Measurements from ENCODE around the gene SAYSD1. TPM values are rescaled to one million over a fixed set of nuclear protein-coding genes. Genes with fewer than 3 reads are reported as not detected.

Gene SAYSD1
- total RNA-seq, 4 donors from 2014 or later = 2.2 to 30.7 (median 21.1) TPM

DNA sequence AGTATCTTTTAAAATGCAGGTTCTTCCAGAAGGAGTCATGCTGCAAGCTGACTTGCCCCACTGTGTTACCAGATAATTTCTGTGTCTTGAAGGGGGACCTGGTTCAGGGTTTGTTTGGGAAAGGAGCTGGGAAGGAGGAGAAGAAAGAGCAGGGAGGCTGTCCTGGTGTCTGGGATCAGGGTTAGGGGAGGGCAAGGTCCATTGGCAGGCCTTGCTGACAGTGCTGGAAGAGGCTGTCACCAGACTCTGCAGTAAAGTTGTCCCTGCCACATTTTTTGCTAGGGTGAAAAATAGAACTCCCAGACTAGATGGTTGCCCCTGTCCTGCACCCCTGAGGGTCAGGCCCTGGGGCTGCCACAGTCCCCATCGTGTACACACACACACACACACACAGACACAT, 51.5 kb downstream of the SAYSD1 start:
- Histone ChIP-seq H3K27ac (no peak overlapping the region), H3K36me3 (no peaks in the 10 kb centered on the region), H3K27me3 (peaks cover 7% of the 10 kb centered on the region), H3K9me3 (no peaks in the 10 kb centered on the region), H3K4me3 (no peak overlapping the region), H3K4me1 (peaks cover 0 to 3% (median 1%) of the 10 kb centered on the region in 4 donors)
- intact Hi-C loops (cut with DNase I; ENCODE audit: low total_unique reads) (no loop called here), in situ Hi-C loops (cut with MboI; ENCODE audit: low pct_ligation_motif_present in 1 of 4, low pct_unique_long_range_greater_than_20kb in 1 of 4, low sequenced_read_pairs in 3 of 4) (no loop called here)
- DNase-seq = no peak
- TF ChIP-seq POLR2A (IDR thresholded peaks at IDR 0.05) (no peak), POLR2AphosphoS5 (IDR thresholded peaks at IDR 0.05) (no peak), EP300 (IDR thresholded peaks at IDR 0.05; ENCODE audit: low read depth) (no peak)
- TF ChIP-seq, protein P1, sequence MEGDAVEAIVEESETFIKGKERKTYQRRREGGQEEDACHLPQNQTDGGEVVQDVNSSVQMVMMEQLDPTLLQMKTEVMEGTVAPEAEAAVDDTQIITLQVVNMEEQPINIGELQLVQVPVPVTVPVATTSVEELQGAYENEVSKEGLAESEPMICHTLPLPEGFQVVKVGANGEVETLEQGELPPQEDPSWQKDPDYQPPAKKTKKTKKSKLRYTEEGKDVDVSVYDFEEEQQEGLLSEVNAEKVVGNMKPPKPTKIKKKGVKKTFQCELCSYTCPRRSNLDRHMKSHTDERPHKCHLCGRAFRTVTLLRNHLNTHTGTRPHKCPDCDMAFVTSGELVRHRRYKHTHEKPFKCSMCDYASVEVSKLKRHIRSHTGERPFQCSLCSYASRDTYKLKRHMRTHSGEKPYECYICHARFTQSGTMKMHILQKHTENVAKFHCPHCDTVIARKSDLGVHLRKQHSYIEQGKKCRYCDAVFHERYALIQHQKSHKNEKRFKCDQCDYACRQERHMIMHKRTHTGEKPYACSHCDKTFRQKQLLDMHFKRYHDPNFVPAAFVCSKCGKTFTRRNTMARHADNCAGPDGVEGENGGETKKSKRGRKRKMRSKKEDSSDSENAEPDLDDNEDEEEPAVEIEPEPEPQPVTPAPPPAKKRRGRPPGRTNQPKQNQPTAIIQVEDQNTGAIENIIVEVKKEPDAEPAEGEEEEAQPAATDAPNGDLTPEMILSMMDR (IDR thresholded peaks at IDR 0.05) = no peak
- 40% methylated on average over 1 of the region's 1 CpG; no CpG with 5 or more reads in 1 of the 2 donors for whole genome bisulfite sequencing, 2 donors (ENCODE audit: low coverage in 1 of 2)

DNA sequence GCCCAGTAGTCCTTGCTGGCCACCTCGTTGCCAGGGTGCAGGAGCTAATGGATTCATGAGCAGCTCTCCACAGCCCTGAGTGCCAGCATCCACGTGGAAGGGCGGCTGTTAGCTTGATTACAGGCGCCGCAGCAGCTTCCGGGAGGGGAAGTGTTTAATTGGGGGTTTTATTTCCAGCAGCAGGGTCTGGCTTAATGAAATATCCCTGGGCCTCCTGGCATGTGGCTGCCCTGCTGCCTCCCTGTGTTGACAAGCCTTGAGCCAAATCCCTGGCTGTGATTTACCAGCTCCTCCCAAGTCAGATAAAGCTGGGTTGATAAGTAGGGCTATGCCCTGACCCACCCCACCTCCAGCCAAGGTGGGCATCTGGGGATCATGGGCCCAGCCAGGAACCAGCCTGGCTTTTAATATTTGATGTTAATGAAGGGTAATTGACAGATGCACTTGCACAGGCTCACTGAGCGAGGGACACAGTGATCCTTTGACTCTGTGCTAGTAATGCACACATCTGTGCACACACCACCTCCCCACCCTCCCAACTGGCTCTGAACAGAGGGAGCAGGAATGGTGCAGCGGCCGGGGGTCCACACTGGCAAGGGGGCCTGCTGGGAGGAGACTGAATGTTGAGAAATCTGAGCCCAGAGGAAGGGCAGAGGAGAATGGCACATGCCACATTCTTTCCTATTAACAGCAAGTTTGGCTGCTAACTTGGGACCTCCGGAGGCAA, 52.8 kb downstream of the SAYSD1 start:
- Histone ChIP-seq H3K4me1 (peaks cover 0 to 3% (median 1%) of the 10 kb centered on the region in 4 donors), H3K27ac (no peak overlapping the region), H3K36me3 (no peaks in the 10 kb centered on the region), H3K9me3 (no peaks in the 10 kb centered on the region), H3K4me3 (no peak overlapping the region), H3K27me3 (peaks cover 7% of the 10 kb centered on the region)
- in situ Hi-C loops (cut with MboI; ENCODE audit: low pct_ligation_motif_present in 1 of 4, low pct_unique_long_range_greater_than_20kb in 1 of 4, low sequenced_read_pairs in 3 of 4) (no loop called here), intact Hi-C loops (cut with DNase I; ENCODE audit: low total_unique reads) (no loop called here)
- 49 to 60% methylated on average over 1 to 9 of the region's 10 CpGs for WGBS, 2 donors (ENCODE audit: low coverage in 1 of 2)
- TF ChIP-seq POLR2A (IDR thresholded peaks at IDR 0.05) = no peak
- no peak for TF ChIP-seq EP300 (IDR thresholded peaks at IDR 0.05; ENCODE audit: low read depth)
- no peak for TF ChIP-seq POLR2AphosphoS5 (IDR thresholded peaks at IDR 0.05)
- TF ChIP-seq, protein P1 (IDR thresholded peaks at IDR 0.05) = no peak
- no peak for DNase-seq

DNA sequence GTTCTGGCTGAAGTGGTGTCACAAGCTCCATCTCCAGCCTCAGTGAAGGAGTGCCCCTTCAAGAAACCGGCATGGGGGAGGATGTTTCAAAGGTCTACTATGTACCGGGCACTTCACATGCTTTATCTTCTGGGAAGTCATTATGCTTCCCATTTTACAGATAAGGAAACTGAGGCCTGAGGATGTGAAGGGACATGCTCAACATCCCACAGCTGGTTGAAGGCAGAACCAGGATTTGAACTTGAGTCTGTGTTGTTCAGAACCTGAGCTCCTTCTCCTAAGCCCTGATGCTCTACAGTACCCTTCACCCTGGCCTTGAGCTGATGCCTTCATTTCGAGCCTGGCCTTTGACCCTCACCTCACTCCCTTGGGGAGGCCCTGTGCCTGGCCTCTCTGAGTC, 53.4 kb downstream of the SAYSD1 start:
- no peak for DNase-seq
- no peak overlapping the region for H3K4me3 ChIP-seq
- H3K4me1 ChIP-seq = peaks cover 0 to 3% (median 1%) of the 10 kb centered on the region in 4 donors
- intact Hi-C loops (cut with DNase I; ENCODE audit: low total_unique reads) = no loop called here
- TF ChIP-seq POLR2AphosphoS5 (IDR thresholded peaks at IDR 0.05) (no peak), EP300 (IDR thresholded peaks at IDR 0.05; ENCODE audit: low read depth) (no peak)
- in situ Hi-C loops (cut with MboI; ENCODE audit: low pct_ligation_motif_present in 1 of 4, low pct_unique_long_range_greater_than_20kb in 1 of 4, low sequenced_read_pairs in 3 of 4) = no loop called here
- H3K27ac ChIP-seq = no peak overlapping the region
- no peaks in the 10 kb centered on the region for H3K36me3 ChIP-seq
- 56% methylated on average over 3 of the region's 3 CpGs; no CpG with 5 or more reads in 1 of the 2 donors for WGBS, 2 donors (ENCODE audit: low coverage in 1 of 2)
- H3K9me3 ChIP-seq = no peaks in the 10 kb centered on the region
- peaks cover 7% of the 10 kb centered on the region for H3K27me3 ChIP-seq

DNA sequence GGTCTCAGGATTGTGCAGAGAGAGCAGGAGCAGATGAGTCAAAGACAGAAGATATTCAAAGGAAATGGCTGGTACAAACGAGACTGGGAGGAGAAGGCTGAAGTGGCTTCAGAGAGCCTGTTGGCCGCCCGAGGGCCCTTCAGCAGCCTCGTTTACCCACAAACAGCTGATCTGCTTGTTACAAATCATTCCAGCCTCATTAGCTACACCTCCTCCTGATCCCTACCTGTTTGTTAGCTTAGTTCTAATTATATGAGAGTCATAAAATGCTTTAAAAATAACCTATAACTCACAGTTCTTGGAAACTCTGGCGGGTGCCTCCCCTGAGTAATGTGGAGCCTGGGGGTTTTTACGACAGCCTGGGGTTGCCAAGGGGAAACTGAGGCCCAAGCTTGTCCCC, 53.8 kb downstream of the SAYSD1 start:
- intact Hi-C loops (cut with DNase I; ENCODE audit: low total_unique reads) = no loop called here
- Histone ChIP-seq H3K4me3 (no peak overlapping the region), H3K9me3 (no peaks in the 10 kb centered on the region), H3K4me1 (peaks cover 0 to 3% (median 1%) of the 10 kb centered on the region in 4 donors), H3K27ac (no peak overlapping the region), H3K36me3 (no peaks in the 10 kb centered on the region), H3K27me3 (peaks cover 7% of the 10 kb centered on the region)
- 20 to 33% methylated on average over 4 to 6 of the region's 6 CpGs for WGBS, 2 donors (ENCODE audit: low coverage in 1 of 2)
- in situ Hi-C loops (cut with MboI; ENCODE audit: low pct_ligation_motif_present in 1 of 4, low pct_unique_long_range_greater_than_20kb in 1 of 4, low sequenced_read_pairs in 3 of 4) = no loop called here
- DNase-seq = no peak
- TF ChIP-seq POLR2AphosphoS5 (IDR thresholded peaks at IDR 0.05) (no peak), POLR2A (IDR thresholded peaks at IDR 0.05) (no peak), EP300 (IDR thresholded peaks at IDR 0.05; ENCODE audit: low read depth) (no peak)

DNA sequence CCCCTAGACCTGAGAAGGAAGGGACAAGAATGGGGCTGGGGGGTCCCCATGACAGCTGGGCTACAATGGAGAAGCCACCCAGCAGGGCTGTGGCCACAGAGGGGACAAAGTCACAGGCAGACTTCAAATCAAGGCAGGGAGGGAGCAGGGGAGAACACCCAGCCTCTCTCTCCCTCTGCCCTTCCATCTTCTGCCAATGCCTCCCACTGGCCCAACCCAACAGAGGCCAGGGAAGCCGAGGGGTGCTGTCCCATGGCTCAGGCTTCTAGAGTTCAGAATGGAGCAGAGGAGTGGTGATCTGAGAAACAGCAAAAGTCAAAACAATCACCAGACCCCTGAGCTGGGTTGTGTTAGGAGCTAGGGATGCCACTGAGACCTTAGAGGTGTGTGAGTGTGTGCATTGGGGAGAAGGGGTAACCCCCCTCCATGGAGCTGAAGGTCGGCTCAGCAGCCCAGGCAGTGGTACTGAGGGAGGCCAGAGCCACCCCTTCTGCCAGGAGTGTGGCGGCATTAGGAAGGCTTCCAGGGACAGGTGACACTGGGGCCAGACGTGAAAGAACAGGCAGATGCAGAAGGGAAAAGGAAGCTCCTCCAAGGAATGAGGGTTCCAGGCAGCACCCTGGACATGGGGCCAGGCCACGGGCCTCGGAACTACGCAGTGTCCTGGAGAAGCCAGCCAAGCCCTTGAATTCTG, 54.4 kb downstream of the SAYSD1 start:
- 69 to 80% methylated on average over 1 to 7 of the region's 7 CpGs for WGBS, 2 donors (ENCODE audit: low coverage in 1 of 2)
- peaks cover 0 to 3% (median 1%) of the 10 kb centered on the region in 4 donors for H3K4me1 ChIP-seq
- peaks cover 7% of the 10 kb centered on the region for H3K27me3 ChIP-seq
- no peak overlapping the region for H3K4me3 ChIP-seq
- TF ChIP-seq POLR2A (IDR thresholded peaks at IDR 0.05) (no peak), POLR2AphosphoS5 (IDR thresholded peaks at IDR 0.05) (no peak), EP300 (IDR thresholded peaks at IDR 0.05; ENCODE audit: low read depth) (no peak)
- TF ChIP-seq, protein P1 (IDR thresholded peaks at IDR 0.05) = no peak
- in situ Hi-C loops (cut with MboI; ENCODE audit: low pct_ligation_motif_present in 1 of 4, low pct_unique_long_range_greater_than_20kb in 1 of 4, low sequenced_read_pairs in 3 of 4) = no loop called here
- H3K36me3 ChIP-seq = no peaks in the 10 kb centered on the region
- intact Hi-C loops (cut with DNase I; ENCODE audit: low total_unique reads) = no loop called here
- H3K27ac ChIP-seq = no peak overlapping the region
- no peak for DNase-seq
- no peaks in the 10 kb centered on the region for H3K9me3 ChIP-seq
